ENCODE results near the gene SNX20. TPM values are rescaled to one million over a fixed set of nuclear protein-coding genes. Genes with fewer than 3 reads are reported as not detected.

SNX20 gene
- total and polyA plus RNA-seq, 2 of the 4 experiments (the other 2 are of a cell fraction), result not detected

- Histone ChIP-seq H3K23ac (ENCODE audit: low read depth, low read length) (no peak overlapping the region), H4K91ac (ENCODE audit: insufficient read depth, low read depth, low read length) (no peak overlapping the region), H2BK120ac (ENCODE audit: low read depth, low read length) (no peak overlapping the region), H3K4ac (ENCODE audit: low read depth, low read length) (no peak overlapping the region), H3K4me1 (ENCODE audit: control insufficient read depth, insufficient read depth, low read length) (no peaks in the 10 kb centered on the region), H3K9me1 (ENCODE audit: insufficient read depth, low read length) (no peaks in the 10 kb centered on the region), H2BK5ac (ENCODE audit: low read depth, low read length, poor library complexity, severe bottlenecking) (no peak overlapping the region), H4K5ac (ENCODE audit: low read depth, low read length) (no peak overlapping the region), H3K9ac (ENCODE audit: low read depth, low read length) (no peak overlapping the region), H3K4me3 (ENCODE audit: insufficient read depth, low read depth, low read length) (no peak overlapping the region), H3K27me3 (ENCODE audit: control insufficient read depth, insufficient read depth, low read length) (peaks cover 3% of the 10 kb centered on the region; the same call in 1 of the 2 replicates), H4K8ac (ENCODE audit: low read depth in 2 of 2, low read length in 2 of 2) (no peak overlapping the region), H2BK20ac (ENCODE audit: low read depth, low read length) (no peak overlapping the region), H3K9me3 (ENCODE audit: control insufficient read depth, insufficient read depth, low read length) (no peaks in the 10 kb centered on the region), H2AFZ (replicated peaks; ENCODE audit: low read length, poor library complexity) (no peak overlapping the region), H3K79me1 (ENCODE audit: low read depth in 1 of 2, low read length in 2 of 2) (no peaks in the 10 kb centered on the region), H3K36me3 (ENCODE audit: control insufficient read depth, insufficient read depth, low read length) (no peaks in the 10 kb centered on the region), H3K18ac (ENCODE audit: low read depth, low read length) (no peak overlapping the region), H3K4me2 (ENCODE audit: low read depth, low read length) (no peak overlapping the region), H4K20me1 (ENCODE audit: insufficient read depth, low read length) (no peaks in the 10 kb centered on the region), H3K56ac (ENCODE audit: extremely low read depth, insufficient read depth, low read length) (no peak overlapping the region), H3K14ac (replicated peaks; ENCODE audit: low read depth, low read length) (no peak overlapping the region), H3K27ac (ENCODE audit: insufficient read depth, low read length) (no peak overlapping the region), H2AK5ac (ENCODE audit: low read depth, low read length) (no peak overlapping the region), H2AK9ac (replicated peaks; ENCODE audit: low read depth, low read length, poor library complexity) (no peak overlapping the region), H2BK15ac (ENCODE audit: low read depth, low read length) (no peak overlapping the region)
- POLR2A ChIA-PET (ENCODE audit: unreplicated experiment), result no interaction called here
- in situ Hi-C loops (cut with MboI; ENCODE audit: low sequenced_read_pairs), result no loop called here
- no TSS peak for BruUV-seq (replicated peaks)
- CTCF ChIA-PET, result interaction anchor here (1.0 kb wide), 1 partner anchor 31 kb away, joined by 3 read pairs; no protein-coding TSS in a partner anchor
- ATAC-seq (ENCODE audit: low read depth), result no peak
- intact Hi-C loops (cut with micrococcal nuclease), result no loop called here
- DNase-seq, result no peak
- WGBS, 2 experiments (ENCODE audit: extremely low coverage in 2 of 2, insufficient read length in 1 of 2), result no CpG with 5 or more reads among the region's 7 CpGs
- no peak for TF ChIP-seq POLR2A (IDR thresholded peaks at IDR 0.05; ENCODE audit: low read depth, low read length)
- TF ChIP-seq NFE2L2 (IDR thresholded peaks at IDR 0.05; ENCODE audit: low read depth, low read length), result no peak
- dilution Hi-C loops (cut with HindIII; ENCODE audit: low sequenced_read_pairs, unreplicated experiment), result no loop called here
Observed at GRCh38 chr16:50634090-50634489, 47.0 kb downstream of the SNX20 start.

Data from IMR-90 (cell line).